Measurements from ENCODE around the gene ABCA10.
"Not testable (repeated sequence)": the region's sequence is repeated elsewhere in the genome, so short reads cannot be mapped to it uniquely, and the experiment has no call there.

Gene ABCA10

DNA sequence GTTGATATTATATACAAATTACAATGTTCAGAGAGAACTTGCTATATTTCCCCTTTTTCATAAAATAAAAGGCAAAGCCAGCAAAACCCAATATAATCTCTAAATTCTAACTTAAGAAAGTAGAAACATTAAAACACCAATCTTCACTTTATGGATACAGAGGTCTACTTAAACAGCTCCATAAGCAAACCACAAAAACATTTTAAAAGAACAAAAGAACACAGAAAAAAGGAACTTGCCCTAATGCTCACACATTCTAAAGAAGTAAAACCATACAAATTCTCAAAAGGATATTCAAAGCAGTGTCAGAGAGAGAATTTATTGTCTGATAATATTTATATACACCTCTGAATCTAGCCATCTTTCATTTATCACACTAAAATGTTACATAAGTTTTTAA lies 606 bp downstream of the ABCA10 start:
- DNase-seq: no peak

DNA sequence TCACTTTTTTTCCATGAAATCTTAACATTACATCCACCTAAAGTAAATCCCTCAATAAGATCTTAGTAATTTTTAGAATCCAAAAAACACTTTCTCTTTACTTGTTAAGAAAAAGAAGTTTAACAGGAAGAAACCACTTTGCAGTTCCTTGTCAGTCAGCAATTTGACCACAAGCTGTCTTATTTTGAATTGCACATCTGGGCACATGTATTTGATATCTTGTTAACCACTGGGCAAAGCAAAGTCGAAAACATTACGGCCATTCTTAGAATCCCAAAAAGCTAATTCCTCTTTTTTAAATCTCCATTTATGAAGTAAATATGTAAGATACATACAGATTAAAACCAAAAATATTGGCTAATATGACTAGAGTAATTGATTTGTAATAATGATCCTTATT lies 1.1 kb downstream of the ABCA10 start:
- no peak for DNase-seq

DNA sequence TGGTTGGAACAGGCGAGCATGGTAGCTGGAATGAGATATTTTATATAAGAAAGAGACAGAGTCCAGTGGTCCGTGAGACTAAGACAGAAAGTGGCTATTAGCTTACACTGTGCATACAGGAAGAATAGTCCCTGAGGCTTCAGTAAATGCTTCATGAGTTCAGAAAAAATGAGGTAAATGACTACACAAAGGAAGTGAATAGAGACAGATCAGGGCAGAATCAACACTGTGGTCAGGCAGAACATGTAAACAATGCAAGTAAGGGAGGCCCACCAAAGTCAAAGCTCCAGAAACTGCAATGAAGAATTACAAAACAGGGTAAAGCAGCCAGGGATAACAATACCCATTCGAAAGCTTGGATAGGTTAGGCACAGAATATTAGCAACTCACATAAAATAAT lies 4.8 kb downstream of the ABCA10 start:
- DNase-seq: no peak

- no peak for DNase-seq
These were observed 5.8 kb downstream of the ABCA10 start for GRCh38 chr17:69222707-69223258.

DNA sequence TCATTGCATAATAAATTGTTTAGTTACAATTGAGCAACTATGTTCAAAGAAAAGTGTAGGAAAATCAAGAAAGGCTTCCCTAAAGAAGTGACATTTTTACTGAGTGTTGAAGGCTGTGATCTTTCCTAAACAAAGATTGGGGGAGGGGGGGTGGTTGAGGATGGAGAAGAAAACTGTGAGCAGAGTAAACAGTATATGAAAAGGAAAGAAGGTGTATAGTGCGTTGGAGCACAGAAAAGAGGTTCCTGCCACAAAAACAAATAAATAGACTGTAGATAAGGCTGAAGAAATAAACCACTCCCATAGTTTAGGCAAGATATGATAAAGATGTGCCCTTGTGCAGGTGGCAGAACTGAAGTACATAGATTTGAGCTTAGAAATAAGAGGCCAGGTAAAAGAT lies 8.5 kb downstream of the ABCA10 start:
- DNase-seq: no peak

DNA sequence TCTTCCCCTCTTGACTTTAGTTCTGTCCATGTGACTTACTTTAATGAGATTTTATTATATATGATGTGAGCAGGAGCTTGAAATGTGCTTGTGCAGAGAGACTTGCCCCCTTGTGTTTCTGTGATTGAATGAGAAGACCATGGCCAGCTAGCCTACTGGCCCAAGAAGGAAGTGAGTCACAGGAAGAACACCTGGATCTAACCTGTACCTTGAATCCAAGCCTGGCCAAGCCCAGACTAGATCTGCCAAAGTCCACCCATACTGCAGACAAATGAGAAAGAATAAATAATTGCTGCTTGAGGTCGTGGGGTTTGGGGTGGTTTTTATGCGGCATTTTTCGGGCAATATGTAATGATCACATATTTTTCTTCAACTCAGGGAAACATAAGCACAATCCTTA lies 9.6 kb downstream of the ABCA10 start:
- no peak for DNase-seq

DNA sequence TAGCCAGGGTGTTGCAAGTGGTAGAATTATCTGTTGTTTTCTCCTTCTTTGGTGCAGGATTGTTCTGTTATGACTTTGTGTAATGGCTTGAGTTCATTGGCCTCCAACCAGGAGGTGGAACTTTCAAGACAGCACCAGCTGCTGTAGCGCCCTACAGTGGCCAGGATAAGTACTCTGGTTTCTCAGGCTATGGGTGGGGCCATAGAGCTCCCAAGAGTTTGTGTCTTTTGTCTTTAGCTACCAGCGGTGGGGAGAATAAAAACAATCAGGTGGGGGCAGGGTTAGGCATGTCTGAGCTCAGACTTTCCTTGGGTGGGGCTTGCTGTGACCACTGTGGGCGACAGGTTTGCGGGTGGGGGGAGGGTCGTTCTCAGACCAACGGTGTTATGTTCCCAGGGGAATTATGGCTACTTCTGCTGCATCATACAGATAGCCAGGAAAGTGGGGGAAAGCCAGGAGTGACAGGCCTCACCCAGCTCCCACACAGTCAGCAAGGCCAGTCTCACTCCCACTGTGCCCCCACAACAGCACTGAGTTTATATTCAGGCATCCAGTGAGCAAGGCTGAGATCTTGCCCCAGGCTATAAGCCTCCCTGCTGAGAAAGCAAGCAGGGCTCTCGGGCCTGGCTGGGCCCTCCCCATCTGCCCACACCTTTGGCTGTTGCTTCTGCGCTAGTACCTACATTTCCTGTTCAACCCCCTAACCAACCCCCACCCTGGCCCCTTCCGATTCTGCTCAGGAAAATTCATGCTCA lies 15.4 kb downstream of the ABCA10 start:
- DNase-seq: no peak

DNA sequence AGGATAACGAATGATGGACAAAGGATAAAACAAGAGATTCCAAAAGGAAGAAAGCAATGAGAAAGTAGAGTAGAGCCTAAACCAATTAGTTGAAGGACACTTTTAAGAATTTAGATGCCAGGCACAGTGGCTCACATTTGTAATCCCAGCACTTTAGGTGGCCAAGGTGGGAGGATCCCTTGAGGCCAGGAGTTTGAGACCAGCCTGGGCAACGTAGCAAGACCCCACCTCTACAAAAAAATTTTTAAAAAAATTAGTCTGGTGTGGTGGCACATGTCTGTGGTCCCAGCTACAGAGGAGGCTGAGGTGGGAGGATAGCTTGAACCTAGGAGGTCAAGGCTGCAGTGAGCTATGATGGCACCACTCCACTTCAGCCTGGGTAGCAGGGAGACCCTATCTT lies 20.0 kb downstream of the ABCA10 start:
- no peak for DNase-seq

DNA sequence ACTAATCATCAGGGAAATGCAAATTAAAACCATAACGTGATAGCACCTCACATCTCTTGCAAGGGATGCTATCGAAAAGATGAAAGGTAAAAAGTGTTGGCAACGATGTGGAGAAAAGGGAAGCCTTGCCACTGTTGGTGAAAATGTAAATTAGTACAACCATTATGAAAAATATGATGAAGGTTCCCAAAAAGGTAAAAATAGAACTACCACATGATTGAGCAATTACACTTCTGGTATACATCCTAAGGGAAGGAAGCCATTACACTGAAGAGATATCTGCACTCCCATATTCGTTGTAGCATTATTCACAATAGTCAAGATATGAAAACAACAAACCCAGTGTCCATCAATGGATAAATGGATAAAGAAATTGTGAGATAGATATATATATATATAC lies 21.5 kb downstream of the ABCA10 start:
- DNase-seq: no peak

GRCh38 chr17:69198238-69198637 lies 30.4 kb downstream of the ABCA10 start:
- no peak for DNase-seq

- not testable (repeated sequence) for DNase-seq
These were observed 32.4 kb downstream of the ABCA10 start for GRCh38 chr17:69196105-69196653.

GRCh38 chr17:69192754-69193153 lies 35.9 kb downstream of the ABCA10 start:
- DNase-seq: no peak

- DNase-seq: no peak
These were observed 39.8 kb downstream of the ABCA10 start for GRCh38 chr17:69188796-69189195.

GRCh38 chr17:69188064-69188463 lies 40.6 kb downstream of the ABCA10 start:
- DNase-seq: no peak

DNA sequence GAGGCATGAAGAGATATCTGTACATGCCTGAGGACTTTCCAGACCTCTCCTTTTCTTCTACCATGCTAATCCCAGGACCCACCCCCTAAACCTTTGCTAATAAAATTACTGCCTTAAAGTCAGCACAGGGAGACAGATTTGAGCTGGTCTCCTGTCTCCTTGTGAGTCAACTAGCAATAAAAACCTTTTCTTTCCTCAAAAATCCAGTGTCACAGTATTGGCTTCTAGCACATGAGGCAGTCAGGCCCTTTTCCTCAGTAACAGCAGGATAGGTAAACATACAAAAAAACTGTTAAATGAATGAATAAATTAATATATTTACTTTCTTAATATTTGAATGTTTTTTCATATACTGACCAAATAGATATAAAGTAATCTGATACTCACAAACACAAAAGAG lies 41.3 kb downstream of the ABCA10 start:
- DNase-seq: no peak

- no peak for DNase-seq
These were observed 49.2 kb downstream of the ABCA10 start for GRCh38 chr17:69179227-69179952.

DNA sequence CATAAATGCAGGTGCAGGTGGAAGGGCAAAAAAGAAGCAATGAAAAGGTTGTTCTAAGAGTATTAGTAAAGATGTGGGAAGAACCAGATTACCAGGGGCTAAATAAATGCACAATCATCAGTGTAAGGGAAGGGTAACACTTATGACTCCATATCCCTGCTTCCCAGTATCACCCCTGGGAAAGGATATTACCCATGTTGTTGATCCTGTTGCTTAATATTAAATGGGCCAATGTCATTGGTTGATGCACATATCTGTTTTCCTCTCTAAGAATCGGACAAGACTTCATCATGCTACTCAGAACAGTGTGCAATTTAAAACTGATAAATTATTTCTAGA lies 52.2 kb downstream of the ABCA10 start:
- DNase-seq: no peak

DNA sequence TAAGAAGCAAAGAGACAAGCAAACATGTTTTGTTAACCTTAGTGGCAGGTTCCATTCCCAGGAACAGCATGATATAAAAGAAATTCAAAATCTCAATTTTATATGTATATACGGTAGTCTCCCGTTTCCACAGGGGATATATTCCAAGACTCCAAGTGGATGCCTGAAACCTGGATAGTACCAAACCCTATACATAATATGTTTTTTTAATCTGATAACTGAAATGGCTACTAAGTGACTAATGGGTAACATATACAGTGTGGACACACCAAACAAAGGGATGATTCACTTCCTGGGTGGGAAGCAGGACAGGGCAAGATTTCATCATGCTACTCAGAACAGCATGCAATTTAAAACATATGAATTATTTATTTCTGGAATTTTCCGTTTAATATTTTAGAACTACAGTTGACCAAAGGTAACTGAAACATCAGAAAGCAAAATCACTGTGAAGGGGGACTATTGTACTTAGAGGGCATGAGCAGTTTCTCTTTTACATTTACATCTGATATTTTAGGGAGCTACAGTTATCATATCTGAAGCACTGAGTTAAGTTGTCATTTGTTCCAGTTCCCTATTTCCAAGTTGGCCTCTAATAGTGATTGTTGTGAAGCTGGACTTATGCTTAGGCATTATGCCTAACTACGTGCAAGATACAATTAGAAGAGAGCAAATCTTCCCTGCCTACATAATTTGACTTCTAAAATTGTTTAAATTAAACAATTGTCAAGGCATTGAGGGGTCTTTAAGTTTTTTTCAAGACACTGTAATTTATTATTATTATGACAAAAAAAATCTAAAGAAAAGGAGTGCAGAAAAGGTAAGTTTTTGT lies 52.8 kb downstream of the ABCA10 start:
- DNase-seq: no peak

DNA sequence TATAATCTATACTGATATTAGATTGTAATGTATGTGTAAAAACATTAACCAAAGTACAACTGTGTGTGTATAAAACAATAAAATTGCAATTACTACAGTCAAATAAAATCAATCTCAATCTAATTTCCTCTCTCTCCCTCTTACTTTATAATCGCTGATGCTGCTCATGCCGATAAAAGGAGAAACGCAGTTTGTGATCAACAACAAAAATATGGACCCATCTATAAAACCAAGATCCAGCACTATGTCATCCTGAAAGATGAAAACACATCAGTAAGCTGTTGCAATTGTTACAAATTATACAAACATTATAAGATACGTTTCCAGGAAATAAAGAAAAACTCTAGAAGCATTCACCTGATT lies 53.4 kb downstream of the ABCA10 start:
- no peak for DNase-seq

DNA sequence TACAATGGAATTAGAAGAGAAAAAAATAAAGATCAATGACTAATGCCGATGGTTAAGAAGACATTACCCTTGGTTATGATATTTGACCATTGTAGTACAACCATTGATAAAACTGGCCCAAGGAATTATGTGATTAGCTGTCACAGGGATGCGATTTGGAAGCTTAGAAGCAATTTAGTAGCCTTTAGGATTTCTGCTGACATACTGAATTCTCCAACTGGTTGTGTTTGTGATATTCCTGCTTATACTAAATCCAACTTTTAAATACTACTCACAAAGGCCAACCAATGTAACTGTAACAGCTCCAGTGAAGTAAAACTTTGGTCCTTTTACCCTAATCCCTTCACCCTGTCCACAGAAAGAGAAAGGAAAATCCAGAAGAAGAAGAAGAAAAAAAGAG lies 55.5 kb downstream of the ABCA10 start:
- DNase-seq: no peak

DNA sequence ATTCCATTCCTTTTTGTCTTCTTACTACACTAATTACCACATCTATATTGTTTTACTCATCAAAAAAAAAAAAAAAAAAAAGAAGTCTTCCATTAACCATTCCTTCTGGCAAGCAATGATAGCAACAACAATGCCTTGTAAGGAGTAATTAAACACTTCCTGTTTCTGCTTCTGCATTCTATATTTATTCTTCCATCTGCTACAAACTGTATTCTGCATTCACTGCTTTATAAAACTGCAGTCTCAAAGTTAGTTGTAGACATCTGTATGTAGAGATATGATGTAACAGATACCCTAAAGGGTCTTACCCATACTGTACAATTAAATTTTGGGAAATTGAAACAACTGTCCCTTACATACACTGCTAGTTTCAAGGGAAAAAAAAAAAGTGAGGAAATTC lies 58.2 kb downstream of the ABCA10 start:
- DNase-seq: no peak

GRCh38 chr17:69168642-69169041 lies 60.0 kb downstream of the ABCA10 start:
- DNase-seq: not testable (repeated sequence)

- no peak for DNase-seq
These were observed 61.7 kb downstream of the ABCA10 start for GRCh38 chr17:69166957-69167356.

All from left hindlimb (tissue), 1 donor.